GM12874 (cell line): Measurements from ENCODE around the gene VWC2L.

Experiments
- TF ChIP-seq, protein P1 (sequence below): IDR thresholded peaks from 2 replicates; pipeline ENCODE4 v1.5.1; 2011; ENCODE audit warnings: low read depth, mild to moderate bottlenecking, control low read depth, low read length, moderate library complexity; ENCODE audit not compliant: insufficient read depth

The VWC2L gene

DNA sequence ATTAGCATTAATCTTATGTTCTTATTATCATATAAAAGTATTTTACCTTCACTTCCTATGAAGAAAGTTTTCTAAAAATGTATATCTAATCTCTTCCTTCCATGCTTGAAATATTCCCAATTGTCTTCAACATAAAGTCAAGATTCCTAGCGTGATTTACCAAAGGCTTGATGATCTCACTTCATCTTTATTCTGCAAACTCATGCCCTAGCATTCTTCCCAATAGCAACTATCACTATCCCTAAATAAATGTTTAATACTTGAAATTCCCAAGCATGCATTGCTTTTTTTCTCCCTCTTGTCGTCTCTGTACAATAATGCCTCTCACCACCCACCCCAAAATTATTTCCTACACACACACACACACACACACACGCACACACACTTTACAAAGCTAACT, 125.8 kb downstream of the VWC2L start:
- TF ChIP-seq, protein P1, sequence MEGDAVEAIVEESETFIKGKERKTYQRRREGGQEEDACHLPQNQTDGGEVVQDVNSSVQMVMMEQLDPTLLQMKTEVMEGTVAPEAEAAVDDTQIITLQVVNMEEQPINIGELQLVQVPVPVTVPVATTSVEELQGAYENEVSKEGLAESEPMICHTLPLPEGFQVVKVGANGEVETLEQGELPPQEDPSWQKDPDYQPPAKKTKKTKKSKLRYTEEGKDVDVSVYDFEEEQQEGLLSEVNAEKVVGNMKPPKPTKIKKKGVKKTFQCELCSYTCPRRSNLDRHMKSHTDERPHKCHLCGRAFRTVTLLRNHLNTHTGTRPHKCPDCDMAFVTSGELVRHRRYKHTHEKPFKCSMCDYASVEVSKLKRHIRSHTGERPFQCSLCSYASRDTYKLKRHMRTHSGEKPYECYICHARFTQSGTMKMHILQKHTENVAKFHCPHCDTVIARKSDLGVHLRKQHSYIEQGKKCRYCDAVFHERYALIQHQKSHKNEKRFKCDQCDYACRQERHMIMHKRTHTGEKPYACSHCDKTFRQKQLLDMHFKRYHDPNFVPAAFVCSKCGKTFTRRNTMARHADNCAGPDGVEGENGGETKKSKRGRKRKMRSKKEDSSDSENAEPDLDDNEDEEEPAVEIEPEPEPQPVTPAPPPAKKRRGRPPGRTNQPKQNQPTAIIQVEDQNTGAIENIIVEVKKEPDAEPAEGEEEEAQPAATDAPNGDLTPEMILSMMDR, result no peak

- TF ChIP-seq, protein P1, result no peak
Measured at GRCh38 chr2:214537929-214538328, 127.1 kb downstream of the VWC2L start.

GRCh38 chr2:214542295-214542694, 131.4 kb downstream of the VWC2L start:
- TF ChIP-seq, protein P1, result no peak

DNA sequence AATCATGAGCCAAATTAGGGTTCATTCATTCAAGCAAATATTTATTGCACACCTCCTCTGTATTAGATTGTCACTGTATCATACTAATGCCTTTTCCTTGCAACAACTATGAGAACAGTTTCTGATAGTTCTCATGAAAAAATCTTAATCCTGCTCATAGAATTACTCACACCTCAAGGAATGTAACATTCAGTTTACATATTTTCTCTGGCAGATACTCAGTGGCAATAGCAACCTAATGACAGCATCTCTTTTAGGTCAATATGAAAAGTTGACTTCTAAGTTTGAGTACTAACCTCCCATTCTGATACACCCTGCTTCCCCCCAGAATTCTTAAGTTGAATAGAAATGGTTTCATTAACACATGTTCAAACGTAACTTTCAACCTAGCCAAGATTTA, 132.0 kb downstream of the VWC2L start:
- TF ChIP-seq, protein P1, result no peak

DNA sequence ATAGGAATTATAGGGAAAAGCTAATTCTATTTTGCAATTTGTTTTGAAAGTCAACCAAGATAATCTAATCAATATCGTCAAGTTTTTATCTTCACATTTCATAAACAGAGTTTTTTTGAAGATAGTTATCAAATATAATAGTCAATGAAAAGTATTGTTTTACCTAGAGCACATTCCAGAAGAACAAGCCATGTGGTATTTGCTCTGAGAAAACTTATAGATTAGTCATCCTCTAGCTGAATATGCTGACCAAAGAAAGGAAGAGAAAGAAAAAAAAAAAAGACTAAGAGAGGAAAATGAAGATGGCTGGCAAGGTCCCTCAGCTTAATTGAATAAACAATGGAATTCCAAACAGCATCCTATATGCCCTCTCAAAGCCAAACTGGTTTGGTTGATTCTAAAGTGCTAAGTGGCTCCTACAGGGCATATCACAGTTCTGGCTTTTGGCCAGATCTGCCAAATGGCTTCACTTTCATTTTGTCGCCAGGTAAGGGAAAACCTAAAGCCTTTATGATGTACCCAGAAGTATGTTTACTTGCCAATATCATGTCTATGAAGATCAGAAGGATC, 132.6 kb downstream of the VWC2L start:
- TF ChIP-seq, protein P1, result no peak

GRCh38 chr2:214545898-214546542, 135.2 kb downstream of the VWC2L start:
- TF ChIP-seq, protein P1, result no peak

DNA sequence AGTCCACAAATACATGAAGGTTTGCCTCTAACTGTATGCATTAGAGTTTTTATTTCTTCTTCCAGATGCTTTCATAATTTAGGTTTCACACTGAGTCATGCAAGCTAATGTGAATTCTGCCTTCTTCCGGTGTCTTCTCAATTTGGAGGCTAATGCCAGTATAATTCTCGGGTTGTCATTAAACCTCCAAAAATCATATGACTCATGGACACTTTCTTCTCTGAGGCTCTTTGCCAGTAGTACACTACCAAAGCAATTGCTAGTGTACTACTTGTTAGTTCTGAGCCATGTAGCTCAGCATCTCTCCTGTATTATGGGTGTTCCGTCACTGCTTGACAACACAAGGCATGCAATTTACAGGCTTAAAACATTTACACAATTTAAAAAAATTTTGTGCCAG, 137.1 kb downstream of the VWC2L start:
- TF ChIP-seq, protein P1, result no peak
